HL-60 (cell line): Measurements from ENCODE around the gene GPC1.

ENCODE experiments used
- DNase-seq, 2 experiments: peaks; one replicate each; pipeline ENCODE4 v3.0.0-alpha.2; 2010 to 2020; ENCODE audit warnings: low read depth in 1 of 2, low spot score in 1 of 2
- H3K27ac ChIP-seq: fragments of 250-450 bp; sonication (Bioruptor Pico); replicated peaks from 2 replicates; pipeline ENCODE4 v1.5.1; 2020; ENCODE audit warnings: mild to moderate bottlenecking, moderate library complexity
- H3K27me3 ChIP-seq: fragments of 250-450 bp; sonication (Bioruptor Pico); 2 replicates; pipeline ENCODE4 v1.5.1; 2021; ENCODE audit warnings: mild to moderate bottlenecking, moderate library complexity; ENCODE audit not compliant: insufficient read depth, poor library complexity, severe bottlenecking
- H3K4me3 ChIP-seq: replicated peaks from 2 replicates; pipeline ENCODE4 v1.5.1; 2011; ENCODE audit warnings: mild to moderate bottlenecking, control low read depth, low read length; ENCODE audit not compliant: insufficient read depth
- GABPA ChIP-seq: IDR thresholded peaks from 2 replicates; pipeline ENCODE4 v1.6.1; 2012; ENCODE audit warnings: low read depth
- POLR2AphosphoS5 ChIP-seq: IDR thresholded peaks from 2 replicates; pipeline ENCODE4 v1.6.1; 2012; ENCODE audit warnings: low read depth
- SPI1 ChIP-seq: IDR thresholded peaks from 2 replicates; pipeline ENCODE4 v1.6.1; 2012; ENCODE audit warnings: low read depth, mild to moderate bottlenecking, borderline replicate concordance
- TF ChIP-seq, protein P1 (sequence below): IDR thresholded peaks from one replicate; pipeline ENCODE4 v1.5.1; 2011; ENCODE audit warnings: low read length, control low read depth, inconsistent platforms; ENCODE audit not compliant: insufficient read depth
- TF ChIP-seq, protein P2 (sequence below): IDR thresholded peaks from 2 replicates; pipeline ENCODE4 v1.6.1; 2012; ENCODE audit warnings: low read depth; ENCODE audit not compliant: insufficient replicate concordance

Gene GPC1

DNA sequence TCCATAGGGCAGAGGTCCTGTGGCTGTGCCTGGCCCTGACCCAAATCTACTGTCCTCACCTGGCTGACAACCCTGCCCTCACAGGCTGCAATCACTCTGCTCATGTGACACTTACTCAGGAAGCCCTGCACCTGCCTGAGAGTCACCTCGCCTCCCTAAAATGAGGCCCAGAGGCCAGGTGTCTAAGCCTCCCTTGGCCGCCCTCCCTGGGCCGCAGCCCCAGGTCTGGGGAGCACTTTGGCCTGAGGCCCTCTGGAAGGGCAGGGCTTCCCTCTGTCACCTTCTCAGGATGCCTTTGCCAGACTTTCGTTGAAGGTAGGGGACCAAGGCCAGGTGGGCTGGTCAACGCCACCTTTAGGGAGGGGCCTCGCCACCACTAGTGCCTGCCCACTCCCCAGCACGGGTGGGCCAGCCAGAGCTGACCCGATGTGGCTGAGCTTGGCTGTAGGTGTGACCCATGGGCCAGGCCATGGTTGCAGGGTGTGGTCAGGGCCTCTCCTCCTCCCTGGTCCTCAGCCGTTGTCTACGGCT, 6.1 kb upstream of the GPC1 start:
- Histone ChIP-seq H3K27me3 (peaks cover 22% of the 10 kb centered on the region), H3K27ac (no peak overlapping the region), H3K4me3 (no peak overlapping the region)
- DNase-seq, result no peak
- TF ChIP-seq, protein P1, sequence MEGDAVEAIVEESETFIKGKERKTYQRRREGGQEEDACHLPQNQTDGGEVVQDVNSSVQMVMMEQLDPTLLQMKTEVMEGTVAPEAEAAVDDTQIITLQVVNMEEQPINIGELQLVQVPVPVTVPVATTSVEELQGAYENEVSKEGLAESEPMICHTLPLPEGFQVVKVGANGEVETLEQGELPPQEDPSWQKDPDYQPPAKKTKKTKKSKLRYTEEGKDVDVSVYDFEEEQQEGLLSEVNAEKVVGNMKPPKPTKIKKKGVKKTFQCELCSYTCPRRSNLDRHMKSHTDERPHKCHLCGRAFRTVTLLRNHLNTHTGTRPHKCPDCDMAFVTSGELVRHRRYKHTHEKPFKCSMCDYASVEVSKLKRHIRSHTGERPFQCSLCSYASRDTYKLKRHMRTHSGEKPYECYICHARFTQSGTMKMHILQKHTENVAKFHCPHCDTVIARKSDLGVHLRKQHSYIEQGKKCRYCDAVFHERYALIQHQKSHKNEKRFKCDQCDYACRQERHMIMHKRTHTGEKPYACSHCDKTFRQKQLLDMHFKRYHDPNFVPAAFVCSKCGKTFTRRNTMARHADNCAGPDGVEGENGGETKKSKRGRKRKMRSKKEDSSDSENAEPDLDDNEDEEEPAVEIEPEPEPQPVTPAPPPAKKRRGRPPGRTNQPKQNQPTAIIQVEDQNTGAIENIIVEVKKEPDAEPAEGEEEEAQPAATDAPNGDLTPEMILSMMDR, result no peak
- TF ChIP-seq POLR2AphosphoS5 (no peak), SPI1 (no peak), GABPA (no peak)
- TF ChIP-seq, protein P2, sequence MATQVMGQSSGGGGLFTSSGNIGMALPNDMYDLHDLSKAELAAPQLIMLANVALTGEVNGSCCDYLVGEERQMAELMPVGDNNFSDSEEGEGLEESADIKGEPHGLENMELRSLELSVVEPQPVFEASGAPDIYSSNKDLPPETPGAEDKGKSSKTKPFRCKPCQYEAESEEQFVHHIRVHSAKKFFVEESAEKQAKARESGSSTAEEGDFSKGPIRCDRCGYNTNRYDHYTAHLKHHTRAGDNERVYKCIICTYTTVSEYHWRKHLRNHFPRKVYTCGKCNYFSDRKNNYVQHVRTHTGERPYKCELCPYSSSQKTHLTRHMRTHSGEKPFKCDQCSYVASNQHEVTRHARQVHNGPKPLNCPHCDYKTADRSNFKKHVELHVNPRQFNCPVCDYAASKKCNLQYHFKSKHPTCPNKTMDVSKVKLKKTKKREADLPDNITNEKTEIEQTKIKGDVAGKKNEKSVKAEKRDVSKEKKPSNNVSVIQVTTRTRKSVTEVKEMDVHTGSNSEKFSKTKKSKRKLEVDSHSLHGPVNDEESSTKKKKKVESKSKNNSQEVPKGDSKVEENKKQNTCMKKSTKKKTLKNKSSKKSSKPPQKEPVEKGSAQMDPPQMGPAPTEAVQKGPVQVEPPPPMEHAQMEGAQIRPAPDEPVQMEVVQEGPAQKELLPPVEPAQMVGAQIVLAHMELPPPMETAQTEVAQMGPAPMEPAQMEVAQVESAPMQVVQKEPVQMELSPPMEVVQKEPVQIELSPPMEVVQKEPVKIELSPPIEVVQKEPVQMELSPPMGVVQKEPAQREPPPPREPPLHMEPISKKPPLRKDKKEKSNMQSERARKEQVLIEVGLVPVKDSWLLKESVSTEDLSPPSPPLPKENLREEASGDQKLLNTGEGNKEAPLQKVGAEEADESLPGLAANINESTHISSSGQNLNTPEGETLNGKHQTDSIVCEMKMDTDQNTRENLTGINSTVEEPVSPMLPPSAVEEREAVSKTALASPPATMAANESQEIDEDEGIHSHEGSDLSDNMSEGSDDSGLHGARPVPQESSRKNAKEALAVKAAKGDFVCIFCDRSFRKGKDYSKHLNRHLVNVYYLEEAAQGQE, result no peak

DNA sequence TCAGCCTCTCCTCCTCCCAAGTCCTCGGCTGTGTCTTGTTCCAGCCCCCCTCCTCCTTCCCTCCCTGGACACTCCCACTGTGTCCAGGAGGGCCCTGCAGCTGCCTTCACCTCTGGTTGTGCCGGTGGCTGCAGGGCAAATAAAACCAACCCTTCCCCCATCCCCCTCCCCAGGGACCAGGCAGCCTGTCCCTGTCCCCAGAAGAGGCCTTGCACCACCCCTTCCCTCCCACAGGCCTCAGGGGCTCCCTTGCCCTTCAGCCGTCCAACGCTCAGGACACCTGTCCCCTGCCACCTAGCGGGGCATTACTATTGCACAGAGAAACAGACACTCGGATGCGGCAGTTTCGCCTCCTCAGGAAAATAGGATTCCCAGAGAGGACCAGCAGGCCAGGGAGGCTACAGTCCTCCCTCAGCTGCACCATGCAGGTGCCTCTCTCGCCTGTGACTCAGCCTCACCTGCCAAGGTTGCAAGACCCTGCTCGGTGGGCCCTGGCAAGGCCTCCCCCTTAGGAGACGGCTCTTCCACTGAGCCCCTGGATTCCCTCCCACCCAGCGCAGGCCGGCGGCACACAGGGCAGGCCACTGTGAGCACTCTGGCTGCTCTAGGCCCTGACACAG, 5.5 kb upstream of the GPC1 start:
- TF ChIP-seq POLR2AphosphoS5 (no peak), GABPA (no peak), SPI1 (no peak)
- TF ChIP-seq, protein P2, result no peak
- TF ChIP-seq, protein P1, result no peak
- no peak for DNase-seq
- Histone ChIP-seq H3K27me3 (peaks cover 25% of the 10 kb centered on the region), H3K4me3 (no peak overlapping the region), H3K27ac (no peak overlapping the region)

DNA sequence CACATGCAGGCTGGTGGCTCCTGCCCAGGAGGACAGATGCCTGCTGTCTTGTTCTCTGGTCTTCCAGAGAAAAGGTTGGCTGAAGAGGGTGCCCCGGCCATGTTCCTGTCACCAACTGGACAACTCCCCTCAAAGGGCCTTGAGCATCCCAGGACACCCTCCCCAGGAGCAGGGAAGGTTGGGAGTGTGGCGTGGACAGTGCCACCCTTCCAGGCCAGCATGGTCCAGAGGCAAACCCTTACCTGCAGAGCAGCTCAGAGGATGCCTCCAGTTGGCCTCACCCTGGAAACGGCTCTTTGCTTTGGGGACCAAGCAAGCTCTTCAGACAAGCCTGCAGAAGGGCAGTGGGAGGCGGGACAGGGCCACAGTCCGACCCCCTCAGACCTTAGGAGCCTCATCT, 4.9 kb upstream of the GPC1 start:
- TF ChIP-seq POLR2AphosphoS5 (no peak), SPI1 (no peak), GABPA (no peak)
- TF ChIP-seq, protein P2, result no peak
- TF ChIP-seq, protein P1, result no peak
- no peak overlapping the region for H3K27ac ChIP-seq
- no peak overlapping the region for H3K4me3 ChIP-seq
- no peak for DNase-seq
- peaks cover 25% of the 10 kb centered on the region for H3K27me3 ChIP-seq
